Pancreas (tissue), 10 donors: ENCODE results near the gene CDH22. TPM values are rescaled to one million over a fixed set of nuclear protein-coding genes. Genes with fewer than 3 reads are reported as not detected.

ENCODE experiments used
- ATAC-seq, 4 donors: fragments of 200-7000 bp; cut with Tn5 transposase; one replicate each; pipeline versions ENCODE4 v1.8.0 to v1.9.1; 2020; ENCODE audit warnings: mild to moderate bottlenecking in 4 of 4, moderate library complexity in 4 of 4
- DNase-seq, 6 donors: peaks; one replicate each; pipeline ENCODE4 v3.0.0-alpha.2; 2020
- FAIRE-seq: peaks from 2 replicates; lab custom pipeline; 2012; peaks lifted over from hg19 to GRCh38; lab: Jason Lieb, UNC
- H3K27ac ChIP-seq, 4 donors: fragments of 200-600 bp; sonication (generic); 1 replicate in 3 of 4; 2 replicates in 1 of 4; pipeline versions ENCODE4 v1.5.0 to v1.8.0; 2020
- H3K27me3 ChIP-seq, 4 donors: fragments of 200-600 bp; one replicate each; pipeline ENCODE4 v1.8.0; 2021
- H3K36me3 ChIP-seq, 3 donors: fragments of 200-600 bp; sonication (generic) in 1 of 3; one replicate each; pipeline versions ENCODE4 v1.5.0 to v1.8.0; 2020 to 2021
- H3K4me1 ChIP-seq, 3 donors: fragments of 200-600 bp; one replicate each; pipeline ENCODE4 v1.8.0; 2021
- H3K4me3 ChIP-seq, 4 donors: fragments of 200-600 bp; sonication (generic) in 2 of 4; one replicate each; pipeline versions ENCODE4 v1.5.0 to v1.8.0; 2020 to 2021
- H3K9me3 ChIP-seq, 4 donors: fragments of 200-600 bp; one replicate each; pipeline ENCODE4 v1.8.0; 2021
- CTCF ChIP-seq, 4 donors: fragments of 200-600 bp; sonication (generic) in 3 of 4; IDR thresholded peaks; one replicate each; pipeline versions ENCODE4 v1.5.0 to v1.8.0; 2021; ENCODE audit warnings: antibody characterized with exemption in 4 of 4
- WGBS, 2 donors: extraction: QIAGEN DNeasy Blood & Tissue Kit; methylation state at CpG; one replicate each; pipeline ENCODE4 v1.1.7; 2013; 5-methylcytosine and 5-hydroxymethylcytosine counted together
- intact Hi-C, 3 donors: fragments of 100-400 bp; cut with DNase I; formaldehyde crosslinking; loops; one replicate each; pipeline versions ENCODE4 v1.11.1 to v1.14.2; 2022
- polyA plus RNA-seq, 2 donors: library from polyadenylated mRNA; stranded (reverse); fragments of 200-250 nt; gene quantifications; one replicate each; pipeline ENCODE4 v1.2.3, GENCODE V29; 2013
- total RNA-seq, 6 donors: library from RNA; stranded (reverse); fragmentation: NEBNext Ultra II Directional in 4 of 6; extraction: Animal tissue kit (Norgen Biotek cat#: 25700) in 4 of 6; gene quantifications; one replicate each; pipeline versions ENCODE4 v1.2.1 to v1.2.4, GENCODE V29; 2021 to 2023
- donor health status: healthy with polysubstance abuse.
- donor health status: DM: no; HTN: no; CAD: no; lungs with moderate emphysema.
- donor health status: DM: no; HTN: no; CAD: no.
- donor health status: control.
- donor health status: control.
- donor health status: Bipolar disorder and iron deficiency.
- donor health status: DM: yes; HTN: yes; CAD: no.
- donor health status: DM: no; HTN: no; CAD: no.
- donor health status: DM: no; HTN: no; CAD: no.
- donor health status: DM: yes; HTN: yes; CAD: no.

CDH22 gene
- total and polyA plus RNA-seq, 8 donors: 0.97 to 11.9 (median 3.3) TPM

- DNase-seq (no peak), ATAC-seq (no peak), FAIRE-seq (no peak)
- TF ChIP-seq CTCF (IDR thresholded peaks at IDR 0.05): no peak
- Histone ChIP-seq H3K9me3 (no peaks in the 10 kb centered on the region), H3K36me3 (peaks cover 0 to 19% (median 3%) of the 10 kb centered on the region in 3 donors), H3K27me3 (no peaks in the 10 kb centered on the region), H3K27ac (no peak overlapping the region), H3K4me1 (no peaks in the 10 kb centered on the region), H3K4me3 (no peak overlapping the region)
- 87 to 90% methylated on average over 7 of the region's 7 CpGs for WGBS, 2 donors
- intact Hi-C loops: no loop called here
Observed at GRCh38 chr20:46351357-46352058, 43.2 kb upstream of the CDH22 start.

- intact Hi-C loops: no loop called here
Observed at GRCh38 chr20:46350986-46351267, 42.6 kb upstream of the CDH22 start.

GRCh38 chr20:46350201-46350985, 42.1 kb upstream of the CDH22 start:
- Histone ChIP-seq H3K4me1 (no peaks in the 10 kb centered on the region), H3K27ac (no peak overlapping the region), H3K9me3 (no peaks in the 10 kb centered on the region), H3K4me3 (no peak overlapping the region), H3K27me3 (no peaks in the 10 kb centered on the region), H3K36me3 (peaks cover 0 to 19% (median 3%) of the 10 kb centered on the region in 3 donors)
- DNase-seq (no peak), ATAC-seq (peak in 3 of 4 donors; percentile 6 to 24 (median 8)), FAIRE-seq (no peak)
- no peak for TF ChIP-seq CTCF (IDR thresholded peaks at IDR 0.05)
- WGBS, 2 donors: 76 to 77% methylated on average over 13 of the region's 13 CpGs
- intact Hi-C loops: no loop called here

More at GRCh38 chr20:46350986-46351267, 42.6 kb upstream of the CDH22 start:
- no peak for TF ChIP-seq CTCF (IDR thresholded peaks at IDR 0.05)
- DNase-seq (no peak), ATAC-seq (no peak), FAIRE-seq (no peak)
- Histone ChIP-seq H3K36me3 (peaks cover 0 to 19% (median 3%) of the 10 kb centered on the region in 3 donors), H3K4me1 (no peaks in the 10 kb centered on the region), H3K27me3 (no peaks in the 10 kb centered on the region), H3K27ac (no peak overlapping the region), H3K4me3 (no peak overlapping the region), H3K9me3 (no peaks in the 10 kb centered on the region)
- WGBS, 2 donors: 91 to 93% methylated on average over 8 of the region's 8 CpGs

- Histone ChIP-seq H3K36me3 (peaks cover 0 to 18% (median 3%) of the 10 kb centered on the region in 3 donors), H3K27ac (no peak overlapping the region), H3K27me3 (no peaks in the 10 kb centered on the region), H3K9me3 (no peaks in the 10 kb centered on the region), H3K4me1 (no peaks in the 10 kb centered on the region), H3K4me3 (no peak overlapping the region)
- intact Hi-C loops: loop anchor here in 2 of 3 donors (5.0 to 10.0 kb wide), 3 partner anchors 42 to 217 kb away; partner anchors contain the start of gene CDH22 (in 1 of the 2)
- no peak for TF ChIP-seq CTCF (IDR thresholded peaks at IDR 0.05)
- WGBS, 2 donors: 74 to 75% methylated on average over 4 of the region's 4 CpGs
- no peak for FAIRE-seq
- peak in 2 of 4 donors; percentile 8 to 13 for ATAC-seq
- no peak for DNase-seq
Observed at GRCh38 chr20:46349742-46350056, 41.4 kb upstream of the CDH22 start.
